BJ (cell line): ENCODE results near the gene FBXO46. TPM values are rescaled to one million over a fixed set of nuclear protein-coding genes. Genes with fewer than 3 reads are reported as not detected.
"Not testable (repeated sequence)": the region's sequence is repeated elsewhere in the genome, so short reads cannot be mapped to it uniquely, and the experiment has no call there.

Source experiments
- CTCF ChIA-PET: fragments of 350-600 bp; formaldehyde crosslinking; extraction: SDS; loops from one replicate; lab custom pipeline; 2021; ENCODE audit warnings: antibody characterized with exemption, inconsistent platforms; lab: Yijun Ruan, JAX
- POLR2A ChIA-PET: fragments of 300-600 bp; sonication (Branson Sonifier 250); formaldehyde crosslinking; extraction: SDS; loops from one replicate; lab custom pipeline; 2021; ENCODE audit warnings: antibody characterized with exemption; lab: Charles Lee
- DNase-seq: peaks from one replicate; pipeline ENCODE4 v3.0.0-alpha.2; 2011; ENCODE audit warnings: low read depth
- H3K27me3 ChIP-seq: 2 replicates; pipeline ENCODE4 v1.6.0; 2011; ENCODE audit warnings: low read length; ENCODE audit not compliant: control insufficient read depth, insufficient read depth
- H3K36me3 ChIP-seq: 2 replicates; pipeline ENCODE4 v1.5.1; 2011; ENCODE audit warnings: low read length; ENCODE audit not compliant: control insufficient read depth, insufficient read depth
- H3K4me3 ChIP-seq: 2 replicates; pipeline ENCODE4 v1.5.1; 2011; ENCODE audit warnings: low read depth, mild to moderate bottlenecking, control low read depth, low read length
- polyA plus RNA-seq: library from polyadenylated mRNA; depleted of rRNA; stranded (reverse); fragments of >200 nt; gene quantifications from 2 replicates; pipeline ENCODE4 v1.2.3, GENCODE V29; 2011
- TF ChIP-seq, protein P1 (sequence below): IDR thresholded peaks from 2 replicates; pipeline ENCODE4 v1.5.1; 2011; ENCODE audit warnings: low read depth, mild to moderate bottlenecking, control low read depth, inconsistent platforms, low read length, moderate library complexity; ENCODE audit not compliant: insufficient read depth

FBXO46 gene
- polyA plus RNA-seq, 1 experiment, result 2.3 TPM

- TF ChIP-seq, protein P1, sequence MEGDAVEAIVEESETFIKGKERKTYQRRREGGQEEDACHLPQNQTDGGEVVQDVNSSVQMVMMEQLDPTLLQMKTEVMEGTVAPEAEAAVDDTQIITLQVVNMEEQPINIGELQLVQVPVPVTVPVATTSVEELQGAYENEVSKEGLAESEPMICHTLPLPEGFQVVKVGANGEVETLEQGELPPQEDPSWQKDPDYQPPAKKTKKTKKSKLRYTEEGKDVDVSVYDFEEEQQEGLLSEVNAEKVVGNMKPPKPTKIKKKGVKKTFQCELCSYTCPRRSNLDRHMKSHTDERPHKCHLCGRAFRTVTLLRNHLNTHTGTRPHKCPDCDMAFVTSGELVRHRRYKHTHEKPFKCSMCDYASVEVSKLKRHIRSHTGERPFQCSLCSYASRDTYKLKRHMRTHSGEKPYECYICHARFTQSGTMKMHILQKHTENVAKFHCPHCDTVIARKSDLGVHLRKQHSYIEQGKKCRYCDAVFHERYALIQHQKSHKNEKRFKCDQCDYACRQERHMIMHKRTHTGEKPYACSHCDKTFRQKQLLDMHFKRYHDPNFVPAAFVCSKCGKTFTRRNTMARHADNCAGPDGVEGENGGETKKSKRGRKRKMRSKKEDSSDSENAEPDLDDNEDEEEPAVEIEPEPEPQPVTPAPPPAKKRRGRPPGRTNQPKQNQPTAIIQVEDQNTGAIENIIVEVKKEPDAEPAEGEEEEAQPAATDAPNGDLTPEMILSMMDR, result no peak
- no peak overlapping the region for H3K4me3 ChIP-seq
- H3K36me3 ChIP-seq, result no peaks in the 10 kb centered on the region
- CTCF ChIA-PET, result interaction anchor here (1.0 to 1.4 kb wide), 2 partner anchors 44 to 46 kb away, joined by 3 to 4 read pairs; no protein-coding TSS in a partner anchor
- POLR2A ChIA-PET, result no interaction called here
- no peak for DNase-seq
- no peaks in the 10 kb centered on the region for H3K27me3 ChIP-seq
Measured at GRCh38 chr19:45753548-45753947, 22.9 kb upstream of the FBXO46 start.

GRCh38 chr19:45752639-45753038 is 21.9 kb upstream of the FBXO46 start:
- Histone ChIP-seq H3K27me3 (no peaks in the 10 kb centered on the region), H3K36me3 (no peaks in the 10 kb centered on the region), H3K4me3 (no peak overlapping the region)
- ChIA-PET CTCF (interaction anchor here (1.4 kb wide), 1 partner anchor 47 kb away, joined by 4 read pairs; no protein-coding TSS in a partner anchor), POLR2A (no interaction called here)
- TF ChIP-seq, protein P1, result no peak
- no peak for DNase-seq

GRCh38 chr19:45751483-45751882 is 20.8 kb upstream of the FBXO46 start:
- POLR2A ChIA-PET, H3K4me3 ChIP-seq, CTCF ChIA-PET, H3K27me3 ChIP-seq, DNase-seq, H3K36me3 ChIP-seq: not testable (repeated sequence)

- no peaks in the 10 kb centered on the region for H3K36me3 ChIP-seq
- ChIA-PET POLR2A (no interaction called here), CTCF (no interaction called here)
- TF ChIP-seq, protein P1, result no peak
- no peaks in the 10 kb centered on the region for H3K27me3 ChIP-seq
- no peak for DNase-seq
- no peak overlapping the region for H3K4me3 ChIP-seq
Measured at GRCh38 chr19:45747513-45747912, 16.8 kb upstream of the FBXO46 start.

DNA sequence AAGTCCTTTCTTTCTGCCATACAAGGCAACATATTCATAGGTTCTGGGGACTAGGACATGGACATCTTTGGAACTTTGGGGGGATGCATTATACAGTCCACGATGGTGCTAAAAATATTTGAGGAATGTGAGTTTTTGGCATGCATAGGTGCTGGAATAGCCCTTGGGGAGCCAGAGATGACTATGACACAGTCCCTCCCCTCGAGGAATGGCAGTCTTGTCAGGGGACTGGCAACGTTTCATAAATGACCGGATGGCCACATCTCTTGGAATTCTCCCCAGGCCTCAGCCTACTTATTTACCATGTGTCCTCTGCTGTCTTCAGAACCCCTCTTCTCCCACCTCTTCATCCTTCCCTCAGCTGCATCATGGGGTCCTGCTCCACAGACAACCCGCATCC is 16.2 kb upstream of the FBXO46 start:
- H3K4me3 ChIP-seq, result no peak overlapping the region
- CTCF ChIA-PET, result no interaction called here
- no peaks in the 10 kb centered on the region for H3K27me3 ChIP-seq
- TF ChIP-seq, protein P1, result no peak
- POLR2A ChIA-PET, result no interaction called here
- H3K36me3 ChIP-seq, result no peaks in the 10 kb centered on the region
- DNase-seq, result no peak

GRCh38 chr19:45745606-45746005 is 14.9 kb upstream of the FBXO46 start:
- CTCF ChIA-PET, result interaction anchor here (0.8 to 2.4 kb wide), 2 partner anchors 10 to 71 kb away, joined by 4 to 9 read pairs; no protein-coding TSS in a partner anchor
- Histone ChIP-seq H3K36me3 (no peaks in the 10 kb centered on the region), H3K27me3 (no peaks in the 10 kb centered on the region), H3K4me3 (no peak overlapping the region)
- TF ChIP-seq, protein P1, result no peak
- POLR2A ChIA-PET, result no interaction called here
- DNase-seq, result no peak
